ENCODE results near the gene DST.

DNA sequence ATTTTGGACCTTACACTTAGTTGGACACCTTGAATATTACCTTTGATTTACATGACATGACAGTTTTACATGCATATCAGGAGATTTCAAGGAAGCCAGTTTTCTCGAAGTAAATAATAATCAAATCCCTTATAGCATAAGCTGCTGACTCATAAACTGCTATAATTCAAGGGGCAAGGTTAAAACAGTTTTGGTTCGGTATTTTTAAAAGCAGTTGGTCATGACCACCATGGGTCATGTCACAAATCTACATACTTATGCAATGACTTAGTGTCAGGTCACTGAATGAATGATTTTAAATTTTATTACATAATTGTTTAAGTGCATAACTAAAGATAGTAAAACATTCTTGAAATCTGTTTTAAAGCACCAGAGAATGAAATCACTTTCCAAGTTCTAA is 158.0 kb downstream of the DST start:
- TF ChIP-seq, protein P1, sequence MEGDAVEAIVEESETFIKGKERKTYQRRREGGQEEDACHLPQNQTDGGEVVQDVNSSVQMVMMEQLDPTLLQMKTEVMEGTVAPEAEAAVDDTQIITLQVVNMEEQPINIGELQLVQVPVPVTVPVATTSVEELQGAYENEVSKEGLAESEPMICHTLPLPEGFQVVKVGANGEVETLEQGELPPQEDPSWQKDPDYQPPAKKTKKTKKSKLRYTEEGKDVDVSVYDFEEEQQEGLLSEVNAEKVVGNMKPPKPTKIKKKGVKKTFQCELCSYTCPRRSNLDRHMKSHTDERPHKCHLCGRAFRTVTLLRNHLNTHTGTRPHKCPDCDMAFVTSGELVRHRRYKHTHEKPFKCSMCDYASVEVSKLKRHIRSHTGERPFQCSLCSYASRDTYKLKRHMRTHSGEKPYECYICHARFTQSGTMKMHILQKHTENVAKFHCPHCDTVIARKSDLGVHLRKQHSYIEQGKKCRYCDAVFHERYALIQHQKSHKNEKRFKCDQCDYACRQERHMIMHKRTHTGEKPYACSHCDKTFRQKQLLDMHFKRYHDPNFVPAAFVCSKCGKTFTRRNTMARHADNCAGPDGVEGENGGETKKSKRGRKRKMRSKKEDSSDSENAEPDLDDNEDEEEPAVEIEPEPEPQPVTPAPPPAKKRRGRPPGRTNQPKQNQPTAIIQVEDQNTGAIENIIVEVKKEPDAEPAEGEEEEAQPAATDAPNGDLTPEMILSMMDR (IDR thresholded peaks at IDR 0.05), result no peak
- TF ChIP-seq EZH2 (IDR thresholded peaks at IDR 0.05), result no peak
